Dendritic cell treated with granulocyte-macrophage colony-stimulating factor and Interleukin-4, amounts not matched to agents 40 ng/mL and 50 ng/mL, for 4 days (primary cell): Measurements from ENCODE around the gene TDRD10.
A peak's percentile ranks its signal among the peaks of the same experiment; 100 is the strongest.

Source experiments
- H3K27ac Mint-ChIP-seq: one replicate; pipeline ENCODE4 v1.8.0; 2022; ENCODE audit warnings: mild to moderate bottlenecking, mixed read lengths
- H3K27me3 Mint-ChIP-seq: one replicate; pipeline ENCODE4 v1.8.0; 2022; ENCODE audit warnings: mild to moderate bottlenecking, mixed read lengths
- H3K36me3 Mint-ChIP-seq: one replicate; pipeline ENCODE4 v1.8.0; 2022; ENCODE audit warnings: low read depth, mixed read lengths
- H3K4me1 Mint-ChIP-seq: one replicate; pipeline ENCODE4 v1.8.0; 2022; ENCODE audit warnings: low read depth, mixed read lengths
- H3K4me3 Mint-ChIP-seq: one replicate; pipeline ENCODE4 v1.8.0; 2022; ENCODE audit warnings: mild to moderate bottlenecking, moderate library complexity, mixed read lengths
- H3K9me3 Mint-ChIP-seq: one replicate; pipeline ENCODE4 v1.8.0; 2022; ENCODE audit warnings: mixed read lengths
- intact Hi-C: fragments of 100-400 bp; cut with micrococcal nuclease; formaldehyde crosslinking; loops from one replicate; pipeline ENCODE4 v1.15.0; 2022

Gene TDRD10

GRCh38 chr1:154502066-154502743 lies at the start of gene TDRD10, which contains the start of gene SHE:
TSS of gene TDRD10 (plus strand) at chr1:154502219. CDS start at chr1:154506904, 4,685 bp downstream.
TSS of gene SHE (minus strand) at chr1:154502412. CDS start at chr1:154502026, 386 bp downstream.
- Mint-ChIP-seq H3K9me3 (no peaks in the 10 kb centered on the region), H3K36me3 (no peaks in the 10 kb centered on the region), H3K27ac (peak within 1 kb of the TSS; percentile 67), H3K4me3 (peak within 1 kb of the TSS; percentile 76), H3K4me1 (peaks cover 19% of the 10 kb centered on the region), H3K27me3 (peaks cover 76% of the 10 kb centered on the region)
- intact Hi-C loops: no loop called here

GRCh38 chr1:154453161-154453560 lies 48.9 kb upstream of the TDRD10 start:
- H3K9me3 Mint-ChIP-seq: no peaks in the 10 kb centered on the region
- intact Hi-C loops: no loop called here
- peaks cover 58% of the 10 kb centered on the region for H3K4me1 Mint-ChIP-seq
- H3K27ac Mint-ChIP-seq: peak overlapping the region; percentile 81
- no peaks in the 10 kb centered on the region for H3K27me3 Mint-ChIP-seq
- H3K4me3 Mint-ChIP-seq: peak overlapping the region; percentile 33
- H3K36me3 Mint-ChIP-seq: peaks cover 98% of the 10 kb centered on the region

- Mint-ChIP-seq H3K27me3 (no peaks in the 10 kb centered on the region), H3K9me3 (no peaks in the 10 kb centered on the region), H3K4me3 (no peak overlapping the region), H3K4me1 (peaks cover 58% of the 10 kb centered on the region), H3K36me3 (peaks cover 98% of the 10 kb centered on the region), H3K27ac (peak overlapping the region; percentile 81)
- intact Hi-C loops: no loop called here
Measured at GRCh38 chr1:154453574-154454352, 48.3 kb upstream of the TDRD10 start.

GRCh38 chr1:154454386-154455120 lies 47.5 kb upstream of the TDRD10 start:
- H3K9me3 Mint-ChIP-seq: no peaks in the 10 kb centered on the region
- H3K4me1 Mint-ChIP-seq: peaks cover 58% of the 10 kb centered on the region
- intact Hi-C loops: no loop called here
- H3K36me3 Mint-ChIP-seq: peaks cover 100% of the 10 kb centered on the region
- peak overlapping the region; percentile 81 for H3K27ac Mint-ChIP-seq
- no peak overlapping the region for H3K4me3 Mint-ChIP-seq
- H3K27me3 Mint-ChIP-seq: no peaks in the 10 kb centered on the region

- H3K36me3 Mint-ChIP-seq: peaks cover 100% of the 10 kb centered on the region
- H3K27me3 Mint-ChIP-seq: no peaks in the 10 kb centered on the region
- no peaks in the 10 kb centered on the region for H3K9me3 Mint-ChIP-seq
- intact Hi-C loops: no loop called here
- no peak overlapping the region for H3K4me3 Mint-ChIP-seq
- H3K27ac Mint-ChIP-seq: peak overlapping the region; percentile 81
- H3K4me1 Mint-ChIP-seq: peaks cover 61% of the 10 kb centered on the region
Measured at GRCh38 chr1:154456631-154457030, 45.4 kb upstream of the TDRD10 start.

- intact Hi-C loops: no loop called here
- no peak overlapping the region for H3K27ac Mint-ChIP-seq
- peaks cover 84% of the 10 kb centered on the region for H3K36me3 Mint-ChIP-seq
- no peaks in the 10 kb centered on the region for H3K9me3 Mint-ChIP-seq
- H3K4me3 Mint-ChIP-seq: no peak overlapping the region
- no peaks in the 10 kb centered on the region for H3K27me3 Mint-ChIP-seq
- peaks cover 56% of the 10 kb centered on the region for H3K4me1 Mint-ChIP-seq
Measured at GRCh38 chr1:154459080-154459479, 42.9 kb upstream of the TDRD10 start.

GRCh38 chr1:154460695-154461260 lies 41.2 kb upstream of the TDRD10 start:
- intact Hi-C loops: no loop called here
- Mint-ChIP-seq H3K4me3 (no peak overlapping the region), H3K27ac (peak overlapping the region; percentile 95), H3K36me3 (peaks cover 83% of the 10 kb centered on the region), H3K27me3 (no peaks in the 10 kb centered on the region), H3K9me3 (no peaks in the 10 kb centered on the region), H3K4me1 (peaks cover 59% of the 10 kb centered on the region)

GRCh38 chr1:154463512-154463990 lies 38.5 kb upstream of the TDRD10 start:
- H3K36me3 Mint-ChIP-seq: peaks cover 77% of the 10 kb centered on the region
- peaks cover 74% of the 10 kb centered on the region for H3K4me1 Mint-ChIP-seq
- peak overlapping the region; percentile 95 for H3K27ac Mint-ChIP-seq
- no peaks in the 10 kb centered on the region for H3K9me3 Mint-ChIP-seq
- peak overlapping the region; percentile 13 for H3K4me3 Mint-ChIP-seq
- intact Hi-C loops: no loop called here
- H3K27me3 Mint-ChIP-seq: no peaks in the 10 kb centered on the region

- Mint-ChIP-seq H3K9me3 (no peaks in the 10 kb centered on the region), H3K36me3 (peaks cover 70% of the 10 kb centered on the region), H3K27me3 (no peaks in the 10 kb centered on the region), H3K27ac (peak overlapping the region; percentile 95), H3K4me1 (peaks cover 76% of the 10 kb centered on the region), H3K4me3 (peak overlapping the region; percentile 55)
- intact Hi-C loops: loop anchor here (2.0 kb wide), 1 partner anchor 59 kb away; no protein-coding TSS in a partner anchor
Measured at GRCh38 chr1:154465621-154466195, 36.3 kb upstream of the TDRD10 start.

GRCh38 chr1:154466206-154466605 lies 35.8 kb upstream of the TDRD10 start:
- Mint-ChIP-seq H3K36me3 (peaks cover 65% of the 10 kb centered on the region), H3K27me3 (no peaks in the 10 kb centered on the region), H3K9me3 (no peaks in the 10 kb centered on the region), H3K4me1 (peaks cover 72% of the 10 kb centered on the region), H3K4me3 (peak overlapping the region; percentile 55), H3K27ac (peak overlapping the region; percentile 95)
- intact Hi-C loops: loop anchor here (2.0 kb wide), 1 partner anchor 59 kb away; no protein-coding TSS in a partner anchor

- peaks cover 66% of the 10 kb centered on the region for H3K4me1 Mint-ChIP-seq
- intact Hi-C loops: loop anchor here (2.0 kb wide), 1 partner anchor 60 kb away; no protein-coding TSS in a partner anchor
Measured at GRCh38 chr1:154466921-154467417, 35.0 kb upstream of the TDRD10 start.

GRCh38 chr1:154467434-154468102 lies 34.5 kb upstream of the TDRD10 start:
- Mint-ChIP-seq H3K36me3 (peaks cover 52% of the 10 kb centered on the region), H3K9me3 (no peaks in the 10 kb centered on the region), H3K27ac (peak overlapping the region; percentile 95), H3K27me3 (no peaks in the 10 kb centered on the region), H3K4me1 (peaks cover 62% of the 10 kb centered on the region), H3K4me3 (no peak overlapping the region)
- intact Hi-C loops: loop anchor here (2.0 kb wide), 1 partner anchor 61 kb away; no protein-coding TSS in a partner anchor

More at GRCh38 chr1:154466921-154467417, 35.0 kb upstream of the TDRD10 start:
- Mint-ChIP-seq H3K27ac (peak overlapping the region; percentile 95), H3K4me3 (no peak overlapping the region), H3K9me3 (no peaks in the 10 kb centered on the region), H3K27me3 (no peaks in the 10 kb centered on the region), H3K36me3 (peaks cover 57% of the 10 kb centered on the region)
